Glomerular visceral epithelial cell (primary cell): ENCODE measurements around the gene DAZ2.
"Not testable (repeated sequence)": the region's sequence is repeated elsewhere in the genome, so short reads cannot be mapped to it uniquely, and the experiment has no call there.

Experiments used
- DNase-seq: peaks from one replicate; pipeline ENCODE4 v3.0.0-alpha.2; 2016; ENCODE audit errors: extremely low spot score

The DAZ2 gene

GRCh38 chrY:23219233-23219632, at the start of gene DAZ2:
Gene DAZ2 (plus strand): TSS chrY:23219533. CDS start chrY:23219741, 208 bp downstream.
- DNase-seq, result not testable (repeated sequence)

- not testable (repeated sequence) for DNase-seq
These were observed 20.4 kb upstream of the DAZ2 start, which contains the start of gene DAZ1 for GRCh38 chrY:23198908-23199307. Gene DAZ1 (minus strand): TSS chrY:23199008. CDS start chrY:23198800, 208 bp downstream.

GRCh38 chrY:23207455-23207854, 11.9 kb upstream of the DAZ2 start:
- DNase-seq, result not testable (repeated sequence)

GRCh38 chrY:23209802-23210495, 9.4 kb upstream of the DAZ2 start:
- DNase-seq, result not testable (repeated sequence)

GRCh38 chrY:23210681-23211080, 8.7 kb upstream of the DAZ2 start:
- DNase-seq, result not testable (repeated sequence)
